KMS-11 (cell line): ENCODE data around the gene BUB1.
"Not testable (repeated sequence)": the region's sequence is repeated elsewhere in the genome, so short reads cannot be mapped to it uniquely, and the experiment has no call there.

Experiments used
- H2AFZ ChIP-seq: fragments of 200-600 bp; sonication (generic); 2 replicates; pipeline ENCODE4 v1.6.1; 2016; ENCODE audit warnings: antibody characterized with exemption, mixed run types, low read depth
- H3K27ac ChIP-seq: fragments of 200-600 bp; sonication (generic); 2 replicates; pipeline ENCODE4 v1.6.1; 2016; ENCODE audit warnings: mild to moderate bottlenecking, mixed run types
- H3K27me3 ChIP-seq: fragments of 200-600 bp; sonication (generic); 2 replicates; pipeline ENCODE4 v1.6.1; 2017; ENCODE audit warnings: mild to moderate bottlenecking, low read depth, mixed run types, moderate library complexity; ENCODE audit not compliant: insufficient read depth
- H3K36me3 ChIP-seq: fragments of 200-600 bp; sonication (generic); 2 replicates; pipeline ENCODE4 v1.6.1; 2017; ENCODE audit warnings: mild to moderate bottlenecking, mixed run types; ENCODE audit not compliant: insufficient read depth
- H3K4me1 ChIP-seq: fragments of 200-600 bp; sonication (generic); 2 replicates; pipeline ENCODE4 v1.6.1; 2016; ENCODE audit warnings: mild to moderate bottlenecking, low read depth, mixed run types; ENCODE audit not compliant: poor library complexity, severe bottlenecking
- H3K4me2 ChIP-seq: fragments of 200-600 bp; sonication (generic); 2 replicates; pipeline ENCODE4 v1.7.0; 2016; ENCODE audit warnings: mild to moderate bottlenecking, mixed run types
- H3K4me3 ChIP-seq: fragments of 200-600 bp; sonication (generic); IDR thresholded peaks from 2 replicates; pipeline ENCODE4 v1.6.1; 2017; ENCODE audit warnings: low read depth, low read length, mixed read lengths; ENCODE audit not compliant: insufficient read depth
- H3K79me2 ChIP-seq: fragments of 200-600 bp; sonication (generic); 2 replicates; pipeline ENCODE4 v1.6.1; 2016; ENCODE audit warnings: low read depth, mixed run types; ENCODE audit not compliant: insufficient read depth
- H3K9ac ChIP-seq: fragments of 200-600 bp; sonication (generic); 2 replicates; pipeline ENCODE4 v1.6.1; 2016; ENCODE audit warnings: mild to moderate bottlenecking, mixed run types
- H4K20me1 ChIP-seq: fragments of 200-600 bp; sonication (generic); 2 replicates; pipeline ENCODE4 v1.6.1; 2016; ENCODE audit warnings: mild to moderate bottlenecking, mixed run types; ENCODE audit not compliant: insufficient read depth
- TF ChIP-seq, protein P1 (sequence below): fragments of 200-600 bp; sonication (generic); conservative IDR thresholded peaks from 2 replicates; pipeline ENCODE4 v1.6.1; 2017; ENCODE audit warnings: low read depth, mild to moderate bottlenecking, antibody characterized with exemption, low read length, moderate library complexity, mixed read lengths

The BUB1 gene

DNA sequence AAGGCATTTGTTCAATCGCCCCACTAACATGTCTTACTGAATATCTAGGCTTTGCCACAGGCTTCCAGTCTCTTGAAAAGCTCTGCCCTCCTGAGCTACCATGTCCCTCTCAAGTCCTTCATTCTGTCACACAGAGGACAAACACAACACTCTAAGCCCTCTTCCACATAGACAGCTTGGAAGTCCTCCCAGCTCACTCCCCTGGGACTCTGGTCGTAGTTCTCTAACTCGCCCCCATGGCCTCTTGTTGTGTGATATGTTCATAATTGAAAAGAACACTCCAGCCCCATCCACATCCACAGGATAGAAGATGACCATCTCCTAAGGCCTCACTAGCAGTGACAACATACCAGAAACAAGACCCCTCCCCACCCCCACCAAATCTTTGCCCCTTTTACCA, 37.9 kb downstream of the BUB1 start:
- Histone ChIP-seq H3K79me2 (0 out of 2 replicates have a peak, but pooled peaks cover 3% of the 10 kb centered on the region), H4K20me1 (no peaks in the 10 kb centered on the region), H3K36me3 (no peaks in the 10 kb centered on the region; the same call in 1 of the 2 replicates), H3K9ac (no peak overlapping the region), H2AFZ (no peak overlapping the region), H3K27ac (no peak overlapping the region), H3K4me2 (no peak overlapping the region), H3K27me3 (no peaks in the 10 kb centered on the region), H3K4me1 (no peaks in the 10 kb centered on the region), H3K4me3 (no peak overlapping the region)
- TF ChIP-seq, protein P1, sequence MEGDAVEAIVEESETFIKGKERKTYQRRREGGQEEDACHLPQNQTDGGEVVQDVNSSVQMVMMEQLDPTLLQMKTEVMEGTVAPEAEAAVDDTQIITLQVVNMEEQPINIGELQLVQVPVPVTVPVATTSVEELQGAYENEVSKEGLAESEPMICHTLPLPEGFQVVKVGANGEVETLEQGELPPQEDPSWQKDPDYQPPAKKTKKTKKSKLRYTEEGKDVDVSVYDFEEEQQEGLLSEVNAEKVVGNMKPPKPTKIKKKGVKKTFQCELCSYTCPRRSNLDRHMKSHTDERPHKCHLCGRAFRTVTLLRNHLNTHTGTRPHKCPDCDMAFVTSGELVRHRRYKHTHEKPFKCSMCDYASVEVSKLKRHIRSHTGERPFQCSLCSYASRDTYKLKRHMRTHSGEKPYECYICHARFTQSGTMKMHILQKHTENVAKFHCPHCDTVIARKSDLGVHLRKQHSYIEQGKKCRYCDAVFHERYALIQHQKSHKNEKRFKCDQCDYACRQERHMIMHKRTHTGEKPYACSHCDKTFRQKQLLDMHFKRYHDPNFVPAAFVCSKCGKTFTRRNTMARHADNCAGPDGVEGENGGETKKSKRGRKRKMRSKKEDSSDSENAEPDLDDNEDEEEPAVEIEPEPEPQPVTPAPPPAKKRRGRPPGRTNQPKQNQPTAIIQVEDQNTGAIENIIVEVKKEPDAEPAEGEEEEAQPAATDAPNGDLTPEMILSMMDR = no peak

DNA sequence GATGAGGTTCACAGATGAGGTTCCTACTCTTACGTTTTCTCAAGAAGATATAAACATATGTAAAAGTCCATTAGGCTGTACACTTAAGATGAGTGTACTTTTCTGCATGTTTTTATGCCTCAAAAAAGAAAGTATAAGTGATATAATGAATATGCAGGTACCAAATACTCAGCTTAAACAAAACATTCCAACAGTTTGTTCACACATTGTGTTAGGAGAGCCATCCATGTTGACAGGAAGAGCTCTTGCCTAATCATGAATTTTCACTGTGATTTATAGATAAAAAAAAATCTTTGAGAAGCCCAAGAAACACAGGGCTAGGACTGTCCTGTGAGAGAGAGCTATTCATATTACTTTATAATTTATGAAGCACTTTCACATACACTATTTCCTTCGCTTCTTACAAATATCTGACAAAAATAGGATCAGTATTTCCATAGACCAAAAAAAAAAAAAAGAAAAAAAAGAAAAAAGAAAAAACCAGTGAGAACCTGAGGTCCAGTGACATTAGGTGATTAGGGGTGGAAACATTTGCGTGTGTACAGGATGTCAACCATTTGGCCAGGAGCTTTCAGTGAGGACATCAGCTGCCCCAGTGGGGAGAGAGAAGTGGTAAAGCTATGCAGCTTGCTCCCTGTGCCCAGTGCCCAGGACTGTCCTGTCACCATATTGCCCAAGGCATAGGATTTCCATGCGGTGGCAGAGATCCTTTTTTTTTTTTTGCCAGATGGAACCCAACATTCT, 38.7 kb downstream of the BUB1 start:
- H3K36me3 ChIP-seq = no peaks in the 10 kb centered on the region; the same call in 1 of the 2 replicates
- H3K27me3 ChIP-seq = no peaks in the 10 kb centered on the region
- H4K20me1 ChIP-seq = no peaks in the 10 kb centered on the region
- H3K79me2 ChIP-seq = no peaks in the 10 kb centered on the region
- no peaks in the 10 kb centered on the region for H3K4me1 ChIP-seq
- no peak overlapping the region for H3K4me3 ChIP-seq
- no peak overlapping the region for H2AFZ ChIP-seq
- H3K9ac ChIP-seq = no peak overlapping the region
- H3K27ac ChIP-seq = no peak overlapping the region
- TF ChIP-seq, protein P1 = no peak
- H3K4me2 ChIP-seq = no peak overlapping the region

DNA sequence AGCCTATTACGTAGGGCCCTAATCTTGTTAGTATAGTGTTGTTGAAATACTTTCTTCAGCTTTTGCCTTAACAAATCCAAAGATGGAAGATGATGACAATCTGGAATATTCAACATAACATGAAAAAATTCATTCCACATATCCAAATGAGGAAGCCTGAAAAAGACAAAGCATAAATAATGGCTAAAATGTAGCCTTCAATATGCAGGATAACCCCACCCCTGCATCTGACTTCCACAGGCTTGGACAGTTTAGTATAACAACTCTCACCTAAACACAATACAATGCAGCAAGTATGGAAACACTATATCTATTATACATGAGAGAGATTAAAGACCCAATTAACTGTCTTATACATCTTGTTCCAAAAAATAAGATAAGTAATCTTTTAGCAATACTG, 39.9 kb downstream of the BUB1 start:
- TF ChIP-seq, protein P1 = no peak
- Histone ChIP-seq H3K4me1 (no peaks in the 10 kb centered on the region), H4K20me1 (no peaks in the 10 kb centered on the region), H3K4me3 (no peak overlapping the region), H3K4me2 (no peak overlapping the region), H2AFZ (no peak overlapping the region), H3K27ac (no peak overlapping the region), H3K27me3 (no peaks in the 10 kb centered on the region), H3K9ac (no peak overlapping the region), H3K79me2 (no peaks in the 10 kb centered on the region), H3K36me3 (no peaks in the 10 kb centered on the region; the same call in 1 of the 2 replicates)

DNA sequence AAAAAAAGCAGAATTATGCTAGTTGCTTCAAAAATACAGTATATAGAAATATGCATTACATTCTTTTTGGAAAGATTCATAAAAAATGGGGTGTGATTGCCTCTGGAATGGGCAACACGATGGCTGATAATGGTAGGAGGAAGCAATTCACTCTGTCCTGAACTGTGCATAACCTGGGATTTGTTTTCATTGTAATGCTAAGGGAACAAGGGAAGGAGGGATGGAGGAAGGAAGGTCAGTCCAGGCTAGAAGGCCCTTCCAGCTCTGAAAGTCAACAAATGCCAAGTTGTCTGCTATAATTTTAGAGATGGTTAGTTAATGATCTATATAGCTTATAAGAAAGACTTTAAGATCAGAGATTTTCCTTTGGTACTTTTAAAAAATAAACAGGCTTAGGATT, 40.8 kb downstream of the BUB1 start:
- no peaks in the 10 kb centered on the region for H3K27me3 ChIP-seq
- H3K4me3 ChIP-seq = no peak overlapping the region
- no peaks in the 10 kb centered on the region for H3K4me1 ChIP-seq
- H3K36me3 ChIP-seq = no peaks in the 10 kb centered on the region; the same call in 1 of the 2 replicates
- TF ChIP-seq, protein P1 = no peak
- H3K9ac ChIP-seq = no peak overlapping the region
- H2AFZ ChIP-seq = no peak overlapping the region
- H4K20me1 ChIP-seq = no peaks in the 10 kb centered on the region
- H3K79me2 ChIP-seq = no peaks in the 10 kb centered on the region
- H3K27ac ChIP-seq = no peak overlapping the region
- no peak overlapping the region for H3K4me2 ChIP-seq

DNA sequence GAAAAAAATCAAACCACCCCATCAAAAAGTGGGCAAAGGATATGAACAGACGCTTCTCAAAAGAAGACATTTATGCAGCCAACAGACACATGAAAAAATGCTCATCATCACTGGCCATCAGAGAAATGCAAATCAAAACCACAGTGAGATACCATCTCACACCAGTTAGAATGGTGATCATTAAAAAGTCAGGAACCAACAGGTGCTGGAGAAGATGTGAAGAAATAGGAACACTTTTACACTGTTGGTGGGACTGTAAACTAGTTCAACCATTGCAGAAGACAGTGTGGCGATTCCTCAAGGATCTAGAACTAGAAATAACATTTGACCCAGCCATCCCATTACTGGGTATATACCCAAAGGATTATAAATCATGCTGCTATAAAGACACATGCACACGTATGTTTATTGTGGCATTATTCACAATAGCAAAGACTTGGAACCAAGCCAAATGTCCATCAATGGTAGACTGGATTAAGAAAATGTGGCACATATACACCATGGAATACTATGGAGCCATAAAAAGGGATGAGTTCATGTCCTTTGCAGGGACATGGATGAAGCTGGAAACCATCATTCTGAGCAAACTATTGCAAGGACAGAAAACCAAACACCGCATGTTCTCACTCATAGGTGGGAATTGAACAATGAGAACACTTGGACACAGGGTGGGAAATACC, 41.8 kb downstream of the BUB1 start:
- H3K4me3 ChIP-seq, H3K27ac ChIP-seq, H3K36me3 ChIP-seq, H3K27me3 ChIP-seq, H4K20me1 ChIP-seq, H3K4me1 ChIP-seq, H3K79me2 ChIP-seq, H2AFZ ChIP-seq, H3K9ac ChIP-seq, H3K4me2 ChIP-seq: not testable (repeated sequence)

DNA sequence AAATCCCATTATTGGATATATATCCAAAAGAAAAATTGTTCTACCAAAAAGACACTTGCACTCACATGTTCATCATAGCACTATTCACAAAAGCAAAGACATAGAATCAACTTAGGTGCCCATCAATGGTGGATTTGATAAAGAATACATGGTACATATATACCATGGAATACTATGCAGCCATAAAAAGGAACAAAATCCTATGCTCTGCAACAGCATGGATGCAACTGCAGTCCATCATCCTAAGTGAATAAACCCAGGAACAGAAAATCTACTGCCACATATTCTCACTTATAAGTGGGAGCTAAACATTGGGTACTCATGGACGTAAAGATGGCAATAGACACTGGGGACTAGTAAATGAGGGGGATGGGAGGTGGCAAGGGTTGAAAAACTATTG, 50.5 kb downstream of the BUB1 start:
- H3K27ac ChIP-seq, H3K4me1 ChIP-seq, H3K4me2 ChIP-seq, H3K36me3 ChIP-seq, H3K27me3 ChIP-seq, H3K79me2 ChIP-seq, H3K9ac ChIP-seq, H2AFZ ChIP-seq, H4K20me1 ChIP-seq, H3K4me3 ChIP-seq: not testable (repeated sequence)
